GM21528 (cell line): ENCODE results near the gene KHNYN.
"Not testable (repeated sequence)": the region's sequence is repeated elsewhere in the genome, so short reads cannot be mapped to it uniquely, and the experiment has no call there.

Source experiments
- ATAC-seq: cut with Tn5 transposase; IDR thresholded peaks from one replicate; pipeline ENCODE4 v1.9.1; 2021; ENCODE audit warnings: mild to moderate bottlenecking, moderate library complexity; ENCODE audit not compliant: unreplicated experiment, low FRiP score

KHNYN gene

DNA sequence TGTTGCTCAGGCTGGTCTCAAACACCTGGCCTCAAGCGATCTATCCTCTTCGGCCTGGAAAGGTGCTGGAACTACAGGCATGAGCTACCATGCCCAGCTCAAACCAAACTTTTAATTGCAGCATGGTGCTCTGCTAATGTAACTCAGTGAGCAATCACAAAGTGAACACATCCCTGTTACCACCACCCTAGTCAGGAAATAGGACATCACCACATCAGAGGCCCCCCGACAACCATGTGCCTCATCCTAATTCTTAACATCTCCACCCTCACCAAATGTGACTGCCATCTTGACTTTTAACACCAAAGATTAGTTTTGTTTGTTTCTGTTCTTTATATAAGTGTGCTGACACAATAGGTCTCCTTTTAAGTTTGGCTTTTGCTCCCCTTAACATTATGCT is 35.6 kb downstream of the KHNYN start:
- no peak for ATAC-seq

GRCh38 chr14:24465805-24466204 is 36.1 kb downstream of the KHNYN start:
- no peak for ATAC-seq

- not testable (repeated sequence) for ATAC-seq
Observed at GRCh38 chr14:24470450-24470849, 40.7 kb downstream of the KHNYN start.

- ATAC-seq, result no peak
Observed at GRCh38 chr14:24473211-24473610, 43.5 kb downstream of the KHNYN start.

DNA sequence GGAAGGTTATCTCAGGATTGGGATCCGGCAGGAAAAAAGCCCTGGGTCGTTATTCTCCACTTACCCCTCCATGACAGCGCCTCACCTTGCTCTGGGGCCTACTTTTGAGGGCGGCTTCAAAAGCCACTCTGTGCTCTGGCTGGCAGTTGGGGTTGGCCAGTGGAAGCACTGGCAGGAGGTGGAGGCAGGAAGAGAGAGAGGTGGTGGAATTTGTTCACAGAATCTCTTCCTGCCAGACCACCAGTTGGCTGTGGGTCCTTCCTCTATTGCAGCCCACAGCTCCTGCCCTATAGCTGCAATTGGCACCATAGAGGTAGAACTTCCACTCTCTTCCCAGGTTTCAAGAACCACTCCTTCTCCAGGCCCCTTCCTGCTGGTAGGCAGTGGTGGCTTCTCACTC is 45.5 kb downstream of the KHNYN start:
- ATAC-seq, result no peak

DNA sequence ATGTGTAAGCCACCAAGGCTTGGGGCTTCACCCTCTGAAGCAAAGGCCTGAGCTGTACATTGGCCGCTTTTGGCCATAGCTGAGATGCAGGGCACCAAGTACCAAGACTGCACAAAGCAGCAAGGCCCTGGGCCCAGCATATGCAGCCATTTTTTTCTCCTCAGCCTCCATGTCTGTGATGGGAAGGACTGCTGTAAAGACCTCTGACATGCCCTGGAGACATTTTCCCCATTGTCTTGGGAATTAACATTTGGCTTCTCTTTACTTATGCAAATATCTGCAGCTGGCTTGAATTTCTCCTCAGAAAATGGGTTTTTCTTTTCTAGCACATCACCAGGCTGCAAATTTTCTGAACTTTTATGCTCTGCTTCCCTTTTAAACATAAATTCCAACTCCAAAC is 50.2 kb downstream of the KHNYN start:
- not testable (repeated sequence) for ATAC-seq

- ATAC-seq, result no peak
Observed at GRCh38 chr14:24481622-24482324, 52.0 kb downstream of the KHNYN start.

GRCh38 chr14:24482699-24483303 is 53.0 kb downstream of the KHNYN start:
- ATAC-seq, result not testable (repeated sequence)

GRCh38 chr14:24483604-24484252 is 54.0 kb downstream of the KHNYN start:
- ATAC-seq, result no peak
